GM19025 (cell line): ENCODE results near the gene HOXB6.

Experiments
- ATAC-seq: cut with Tn5 transposase; IDR thresholded peaks from one replicate; pipeline ENCODE4 v1.9.1; 2021; ENCODE audit warnings: mild to moderate bottlenecking, low read depth, moderate library complexity; ENCODE audit not compliant: unreplicated experiment

The HOXB6 gene

DNA sequence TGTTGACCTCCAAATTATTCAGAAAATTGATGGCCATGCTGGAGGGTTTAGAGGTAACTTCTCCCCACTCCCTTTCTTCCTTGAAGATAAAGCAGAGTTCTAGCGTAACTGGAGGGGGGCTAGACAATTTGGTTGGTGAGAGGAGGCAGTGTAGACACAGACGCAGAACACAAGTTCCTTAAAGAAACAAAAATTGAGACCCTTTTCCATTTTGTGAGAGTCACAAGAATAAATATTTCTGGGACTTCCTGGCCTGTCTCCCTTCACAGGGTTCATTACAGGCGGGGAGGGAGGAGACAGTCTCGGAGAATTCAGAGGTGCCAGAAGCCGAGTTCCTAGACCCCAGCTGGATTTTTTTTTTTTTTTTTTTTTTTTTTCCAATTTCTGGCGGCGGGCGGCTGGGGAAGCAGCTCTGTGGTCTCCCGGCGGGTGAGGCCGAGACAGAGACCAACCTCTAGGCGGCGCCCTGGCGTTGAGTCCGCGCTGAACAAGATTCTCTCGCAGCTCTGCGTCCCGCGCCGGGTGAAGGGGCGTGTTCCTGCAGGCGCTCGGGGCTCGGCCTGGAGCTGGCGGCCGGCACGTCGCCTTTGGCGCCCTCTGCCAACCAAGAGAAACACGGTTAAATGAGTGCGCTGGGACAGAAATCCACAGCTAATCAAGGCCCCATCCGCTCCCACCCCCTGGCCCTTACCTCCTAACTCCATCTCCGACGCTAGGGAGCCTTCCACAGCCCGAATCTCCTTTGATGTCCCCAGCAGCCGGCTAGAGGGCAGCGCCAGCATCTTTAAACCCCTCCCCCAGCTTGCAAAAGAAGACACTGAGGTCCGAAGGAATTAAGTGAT lies 31.6 kb upstream of the HOXB6 start:
- ATAC-seq: no peak

DNA sequence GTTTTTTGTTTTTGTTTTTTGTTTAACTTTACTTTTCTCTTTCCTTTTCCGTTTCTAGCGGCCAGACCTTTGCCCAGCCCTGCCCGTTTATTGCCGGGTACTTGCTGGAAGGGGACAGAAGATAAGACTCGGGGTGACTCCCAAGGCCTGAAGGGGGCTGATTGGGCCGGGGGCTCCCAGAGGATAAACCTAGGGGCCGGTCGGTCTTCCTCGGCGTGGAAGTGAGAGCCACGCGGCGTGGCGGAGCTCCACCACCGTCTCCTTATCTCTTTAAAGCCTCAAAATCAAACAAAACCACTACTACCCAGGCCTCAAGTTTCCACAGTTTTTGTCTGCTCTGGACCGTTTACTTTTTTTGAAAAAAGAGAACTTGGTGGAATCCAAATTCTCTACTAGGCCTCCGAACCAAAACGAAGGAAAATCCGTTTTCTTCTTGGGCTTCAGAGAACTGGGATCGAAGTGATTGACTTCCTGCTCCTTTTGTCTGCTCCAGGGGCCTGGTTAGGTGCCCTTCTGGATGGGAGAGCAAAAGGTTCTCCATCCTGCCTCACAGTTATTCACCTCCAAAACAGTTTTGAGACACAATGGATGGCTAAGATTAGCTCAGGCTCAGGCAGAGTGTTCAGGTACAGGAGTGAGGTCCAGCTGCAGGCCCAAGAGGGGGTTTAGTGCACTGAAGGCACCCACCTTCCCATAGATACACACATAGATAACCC lies 29.9 kb upstream of the HOXB6 start:
- no peak for ATAC-seq

DNA sequence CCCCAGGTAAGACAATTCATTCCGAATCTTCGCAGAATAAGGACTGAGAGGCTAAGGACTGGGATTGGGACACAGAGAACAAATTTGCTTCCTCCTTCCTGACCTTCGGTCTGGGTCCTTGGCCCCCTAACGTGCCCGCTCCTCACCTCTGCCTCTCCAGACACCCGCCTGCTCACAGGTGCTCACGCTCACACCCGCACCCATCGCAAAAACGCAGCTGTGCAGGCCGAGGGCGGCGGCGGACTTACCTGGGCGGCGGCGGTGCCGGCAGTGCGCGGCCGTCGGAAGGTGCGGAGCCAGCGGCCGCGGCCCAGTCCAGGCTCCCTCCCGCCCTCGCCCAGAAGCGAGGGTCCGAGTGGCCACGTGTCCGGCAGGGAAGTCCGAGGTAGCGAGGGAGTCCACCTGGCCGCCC lies 28.5 kb upstream of the HOXB6 start:
- ATAC-seq: no peak

DNA sequence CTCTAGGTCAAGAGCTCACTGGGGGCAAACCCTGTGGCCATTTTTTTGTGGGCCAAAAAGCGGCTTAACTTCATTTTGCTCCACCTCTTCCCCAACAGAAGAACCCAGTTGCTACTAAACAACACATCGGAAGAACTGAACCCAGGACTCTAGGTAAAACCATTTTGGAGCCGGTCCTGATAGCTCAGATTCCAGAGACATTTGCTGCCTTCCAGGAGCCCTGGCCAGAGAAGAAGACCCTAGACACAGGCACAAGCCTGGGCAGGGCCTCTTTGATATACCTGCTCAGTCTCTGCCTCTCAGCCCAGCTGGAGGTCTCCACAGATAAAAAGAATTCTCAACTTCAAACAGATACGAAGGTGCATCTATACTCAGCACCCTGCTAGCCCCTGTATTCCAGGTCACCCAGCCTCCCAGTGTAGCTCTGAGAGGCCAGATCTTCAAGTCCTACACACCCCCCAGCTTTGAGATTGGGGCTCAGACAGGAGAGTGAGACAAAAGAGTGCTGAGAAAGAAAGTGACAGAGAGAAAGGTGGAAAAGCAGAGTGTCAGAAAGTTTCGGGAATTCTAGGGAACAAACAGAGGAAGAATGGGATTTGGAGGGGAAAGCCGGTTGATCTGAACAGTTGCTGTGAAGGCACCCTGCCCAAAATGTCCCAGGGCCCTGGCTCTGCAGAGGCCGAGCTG lies 27.9 kb upstream of the HOXB6 start:
- no peak for ATAC-seq

DNA sequence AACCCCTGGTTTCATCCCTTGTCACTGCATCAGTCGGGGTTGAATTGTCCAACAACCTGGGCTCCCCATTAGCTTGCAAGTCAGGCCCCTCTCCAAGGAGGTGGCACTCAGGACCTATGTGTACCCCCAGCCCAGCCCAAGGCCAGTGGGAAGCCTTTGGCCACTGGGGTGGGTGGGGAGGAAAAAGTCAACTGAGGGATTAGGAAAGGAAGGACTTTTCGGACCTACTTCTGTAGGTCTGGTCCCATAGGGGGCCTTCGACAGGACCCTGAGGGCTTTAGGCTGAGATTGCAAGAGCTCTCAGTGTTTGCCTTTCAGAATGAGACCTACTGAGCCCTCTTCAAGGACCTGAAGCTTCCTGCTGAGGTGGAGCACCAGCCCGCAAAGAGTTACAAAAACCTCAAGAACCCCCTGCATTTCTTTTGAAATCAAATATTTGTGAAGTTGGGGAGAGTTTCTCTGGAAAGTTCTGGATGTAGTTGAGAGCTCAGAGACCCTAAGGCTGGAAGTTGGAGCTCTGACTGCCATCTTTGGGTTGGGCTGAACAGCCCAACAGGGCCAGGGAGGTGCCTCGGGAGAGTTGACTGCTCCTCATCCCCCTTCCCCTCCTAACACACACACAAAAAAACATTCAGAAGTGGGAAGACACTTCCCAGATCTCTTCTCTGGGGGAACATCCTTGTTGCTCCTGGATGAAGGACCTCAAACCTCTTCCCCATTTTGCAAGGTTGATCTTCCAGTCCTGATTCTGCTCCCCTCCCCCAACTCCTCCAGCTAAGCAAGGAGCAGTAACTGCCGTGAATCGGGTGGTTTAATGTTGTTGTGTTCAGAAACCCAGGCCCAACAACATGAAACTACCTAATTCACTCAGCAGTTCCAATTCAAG lies 27.1 kb upstream of the HOXB6 start:
- no peak for ATAC-seq

DNA sequence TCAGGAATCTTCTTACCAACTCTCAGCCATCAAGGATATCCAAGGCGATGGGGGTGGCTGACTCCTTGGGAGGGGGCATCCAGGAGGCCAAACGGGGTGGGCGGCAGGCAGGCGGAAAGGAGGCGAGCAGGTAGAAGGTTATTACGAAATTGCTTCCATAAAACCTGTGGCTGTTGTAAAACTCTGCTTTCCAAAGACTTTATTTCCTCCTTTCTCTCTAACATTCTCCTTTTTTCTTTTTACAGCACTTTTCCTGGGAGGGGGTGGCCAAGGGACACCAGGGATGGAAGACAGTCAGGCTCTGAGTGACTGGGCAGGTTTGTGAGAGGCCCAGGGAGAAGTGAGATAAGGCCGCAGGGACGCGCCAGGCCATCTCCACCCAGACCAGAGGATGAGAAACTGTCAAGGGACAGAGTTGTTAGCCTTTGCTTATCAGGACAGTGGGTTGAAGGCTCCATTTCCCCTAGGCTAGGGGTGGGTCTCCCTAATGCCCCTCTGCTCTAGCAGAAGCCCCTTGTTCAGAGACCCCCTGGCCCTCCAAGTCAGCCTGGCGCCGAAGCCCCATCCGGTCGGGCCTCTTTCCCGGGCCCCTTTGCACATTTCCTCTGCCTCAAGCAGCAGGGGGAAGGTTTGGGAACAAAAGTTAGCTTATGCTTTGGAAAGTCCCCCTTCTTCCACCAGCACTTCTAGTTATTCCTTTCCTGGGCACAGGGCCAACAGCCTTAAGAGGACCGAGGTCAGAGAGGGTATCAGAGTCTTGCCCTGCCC lies 26.3 kb upstream of the HOXB6 start:
- no peak for ATAC-seq

DNA sequence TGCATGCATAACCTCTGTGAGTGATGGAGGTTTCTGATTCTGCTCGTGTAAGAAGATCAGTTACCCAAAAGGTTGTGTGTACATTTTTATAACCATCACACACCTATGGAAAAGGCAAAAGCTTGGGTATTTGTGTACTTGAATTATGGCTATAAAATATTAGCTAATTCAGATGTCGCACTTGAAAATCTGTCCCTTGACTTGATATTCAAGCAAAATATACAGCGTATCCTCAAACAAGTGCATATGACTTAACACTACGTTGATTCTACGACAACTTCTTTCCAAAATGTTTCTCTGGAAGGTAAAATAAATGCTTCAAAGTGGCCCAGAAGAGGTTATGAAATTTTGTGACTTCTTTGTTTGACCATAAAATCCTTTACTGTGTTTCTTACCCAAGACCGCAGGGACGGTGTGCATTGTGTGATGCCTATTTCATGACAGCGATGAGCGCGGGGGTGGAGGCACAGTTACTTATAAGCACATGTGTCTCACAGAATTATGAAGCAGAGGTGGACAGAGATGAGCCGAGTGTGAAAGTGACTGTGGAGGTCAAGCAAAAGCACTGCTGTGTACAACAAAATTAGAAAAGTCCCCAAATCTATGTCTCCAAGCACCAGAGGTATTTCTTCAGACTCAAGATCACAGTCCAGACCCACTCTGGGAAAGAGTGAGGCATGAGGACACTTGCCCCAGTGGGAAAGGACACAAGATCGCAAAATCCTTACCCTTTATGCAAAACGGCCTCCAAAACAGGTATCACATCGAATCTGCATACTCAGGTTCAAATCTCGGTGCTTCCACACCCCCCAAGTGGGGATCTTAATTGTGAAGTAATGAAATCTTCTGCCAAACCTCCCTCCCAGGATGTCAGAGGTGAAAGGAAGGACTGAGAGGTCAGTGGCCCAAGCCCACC lies 25.5 kb upstream of the HOXB6 start:
- no peak for ATAC-seq

DNA sequence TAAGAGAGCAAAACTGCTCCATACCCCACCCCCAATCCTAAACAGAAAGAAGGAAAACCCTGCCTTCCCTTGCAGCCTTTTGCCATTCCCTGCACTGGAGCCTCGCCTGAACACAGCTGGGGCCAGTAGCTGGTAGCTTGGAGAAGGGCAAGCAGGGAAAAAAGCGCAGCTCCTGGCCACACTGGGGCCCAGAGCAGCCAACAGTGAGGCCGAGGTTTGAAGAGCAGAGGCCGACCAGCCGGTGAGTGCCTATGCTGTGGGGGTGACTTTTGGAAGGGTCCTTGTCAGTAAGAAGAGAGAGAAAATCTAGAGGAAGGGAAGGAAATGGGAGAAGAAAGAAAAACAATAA lies 24.6 kb upstream of the HOXB6 start:
- ATAC-seq: no peak

DNA sequence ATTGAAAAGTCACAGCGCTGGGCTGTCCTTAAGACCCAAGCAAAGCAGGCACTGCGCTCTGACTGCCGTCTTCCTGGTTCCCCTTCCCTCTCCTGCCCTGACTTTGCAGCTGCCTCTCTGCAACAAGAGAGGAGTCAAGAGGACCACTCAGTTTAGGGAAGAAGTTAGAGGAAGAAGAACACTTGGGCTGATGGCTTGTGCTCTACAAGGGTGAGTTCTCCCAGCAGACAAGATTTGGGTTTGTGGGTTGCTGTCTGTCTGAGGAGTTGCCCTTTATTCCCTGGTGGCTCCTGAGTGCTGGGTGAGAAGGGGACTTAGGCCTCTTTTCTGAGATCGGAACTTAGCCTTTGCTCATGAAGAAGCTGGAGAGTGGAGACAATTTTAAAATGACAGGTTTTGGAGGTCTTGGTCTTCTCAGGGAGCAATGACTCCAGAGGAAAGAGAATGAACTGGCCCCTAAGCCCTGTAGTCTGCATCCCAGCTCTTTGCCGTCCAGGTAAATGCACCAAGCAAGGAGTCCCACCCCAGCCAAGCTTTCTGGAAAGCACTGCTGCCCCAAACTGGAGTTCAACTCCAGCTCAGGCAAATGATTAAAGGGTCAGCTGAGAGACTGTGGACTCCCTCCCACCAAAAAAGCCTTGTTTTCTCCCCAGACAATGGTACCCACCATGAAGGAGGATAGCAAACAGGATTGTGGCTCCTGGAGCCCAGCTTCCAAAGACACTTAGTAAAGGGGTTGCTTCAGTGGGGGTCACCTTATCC lies 24.0 kb upstream of the HOXB6 start:
- ATAC-seq: no peak

DNA sequence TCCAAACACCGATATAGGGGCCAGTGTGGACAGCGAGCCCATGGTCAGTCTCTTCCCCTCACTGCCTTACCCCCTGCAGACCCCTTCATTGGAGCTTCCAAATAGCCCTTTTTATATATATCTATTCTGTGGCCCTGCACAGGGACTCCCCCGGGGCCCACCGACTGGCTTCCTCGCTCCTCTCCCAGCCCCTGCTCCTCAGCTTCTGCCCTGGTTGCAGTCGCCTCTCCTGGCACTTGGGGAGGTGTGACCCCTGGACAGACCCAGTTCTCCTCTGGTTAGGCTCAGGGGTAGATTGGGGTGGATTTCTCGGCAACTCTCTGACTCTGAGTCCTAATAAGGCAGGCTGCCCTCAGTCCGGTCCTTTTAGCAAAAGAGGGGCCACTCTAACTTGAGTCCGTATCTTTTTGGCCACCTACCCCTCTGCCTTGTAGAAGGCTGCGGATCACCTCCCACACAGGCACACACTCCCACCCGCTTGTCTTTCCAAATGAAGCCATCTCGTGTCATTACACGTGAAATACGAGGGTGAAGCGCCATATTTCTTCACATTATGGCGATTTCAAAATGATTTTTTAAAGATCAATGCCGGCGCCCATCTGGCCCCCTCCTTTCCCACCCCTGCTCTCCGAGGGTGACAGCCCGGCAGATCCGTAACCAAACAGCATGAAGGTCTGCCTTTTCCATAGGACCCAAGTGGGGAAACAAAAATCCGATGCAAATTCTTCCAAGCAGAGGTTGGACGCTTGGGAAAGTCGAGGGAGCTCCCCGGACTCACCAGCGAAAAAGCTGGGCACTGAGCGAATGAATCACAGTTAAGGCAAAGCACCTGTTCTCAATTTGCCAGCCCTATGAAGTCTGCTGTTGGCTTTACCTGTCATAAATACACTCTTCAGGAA lies 23.1 kb upstream of the HOXB6 start:
- ATAC-seq: no peak

DNA sequence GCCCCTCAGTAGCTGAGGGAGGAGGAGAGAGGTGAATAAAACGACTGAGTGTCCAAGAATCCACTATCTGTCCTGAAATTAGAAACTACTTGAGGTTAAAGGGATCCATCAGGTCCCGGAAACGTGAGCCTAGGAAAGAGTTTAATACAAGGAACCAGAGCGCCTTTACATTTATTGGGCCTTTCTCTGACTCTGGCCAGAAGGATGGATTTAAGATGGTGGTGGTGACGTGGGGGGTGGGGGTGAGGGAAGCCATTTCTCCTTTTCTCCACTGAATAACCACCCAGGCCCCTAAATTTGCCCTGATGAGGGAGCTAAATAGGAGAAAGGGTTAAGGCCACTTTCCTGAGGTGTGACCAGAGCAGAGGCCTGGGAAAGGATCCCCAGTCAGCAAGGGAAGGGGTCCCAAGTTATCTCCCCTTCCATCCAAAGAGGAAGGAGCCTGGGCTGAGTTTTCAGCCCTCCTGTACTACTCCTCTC lies 22.4 kb upstream of the HOXB6 start:
- no peak for ATAC-seq

DNA sequence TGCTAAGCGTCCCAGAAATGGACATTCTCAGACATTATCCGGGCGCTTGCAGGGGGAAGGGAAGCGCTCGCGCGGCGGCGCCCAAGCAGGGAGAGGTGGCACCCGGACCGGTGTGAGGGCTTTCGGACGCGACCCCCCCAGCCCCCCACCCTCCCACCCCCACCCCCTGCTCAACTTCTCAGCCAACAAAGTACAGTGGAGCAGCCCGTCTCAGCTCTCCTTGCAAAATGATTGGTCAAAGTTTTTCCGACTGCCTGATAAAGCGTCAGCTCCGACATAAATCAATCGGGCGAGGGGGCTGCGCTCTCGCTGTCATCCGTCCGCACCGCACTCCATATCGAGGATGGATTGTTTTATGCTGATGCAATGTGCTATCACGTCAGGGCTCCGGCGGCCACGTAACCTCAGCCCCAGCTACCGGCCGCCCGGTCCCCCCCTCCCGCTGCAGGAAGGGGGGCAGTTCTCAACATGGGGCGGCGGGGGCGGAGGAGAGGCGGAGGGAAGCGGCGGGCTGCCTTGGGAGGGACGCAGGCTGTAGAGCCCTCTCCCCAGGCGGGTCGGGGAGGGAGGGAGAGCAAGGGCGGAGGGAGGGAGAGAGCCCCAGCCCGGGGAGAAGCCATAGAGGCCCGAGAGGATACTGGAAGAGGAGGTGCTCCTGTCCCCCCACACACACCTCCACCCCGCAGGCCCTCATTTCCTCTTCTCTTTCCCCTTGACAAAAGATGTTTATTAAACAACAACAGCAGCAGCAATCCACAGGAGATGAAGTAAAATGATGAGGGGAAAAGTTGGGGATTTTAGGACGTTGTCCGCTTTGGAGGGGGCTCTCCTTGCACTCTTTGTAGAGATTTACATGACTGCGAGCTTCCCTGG lies 21.7 kb upstream of the HOXB6 start, which contains the start of gene HOXB9:
TSS of gene HOXB9 (minus strand) at position 114 of the 873 bp plus-strand sequence. CDS start at position 25, 89 bp downstream.
- ATAC-seq: no peak

DNA sequence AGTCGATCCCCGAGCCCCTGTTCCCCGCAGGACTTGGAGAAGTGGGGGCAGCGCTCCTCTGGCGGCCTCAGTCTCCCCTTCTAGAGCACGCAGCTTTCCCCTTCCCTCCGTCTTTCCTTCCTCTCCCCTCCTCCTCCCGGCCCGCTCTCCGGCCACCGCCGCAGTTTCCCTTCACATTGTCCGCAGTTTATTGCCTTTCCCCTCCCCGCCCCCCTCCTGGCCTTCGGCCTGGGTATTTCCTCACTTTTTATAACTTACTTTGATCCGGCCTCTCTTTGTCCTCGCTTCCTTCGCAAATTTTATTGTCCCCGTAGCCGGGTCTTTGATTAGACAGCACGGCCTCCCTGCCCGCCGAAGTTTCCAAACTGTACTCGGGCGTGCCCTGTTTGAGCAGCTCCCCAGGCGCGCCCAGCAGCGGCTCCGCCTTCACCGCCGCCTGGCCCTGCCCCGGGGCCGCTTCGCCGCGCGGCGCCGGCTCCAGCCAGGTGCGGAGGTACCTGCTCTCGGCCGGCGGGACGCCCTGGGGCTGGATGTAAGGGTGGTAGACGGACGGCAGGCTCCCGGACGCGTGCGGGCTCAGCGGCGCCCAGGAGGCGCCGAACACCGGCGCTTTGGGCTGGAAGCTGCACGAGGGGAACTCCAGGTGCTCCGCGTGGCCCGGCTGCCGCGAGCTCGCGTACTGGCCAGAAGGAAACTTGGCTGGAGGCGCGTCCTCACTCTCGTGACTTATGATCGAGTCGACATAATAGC lies 20.9 kb upstream of the HOXB6 start:
- ATAC-seq: no peak

DNA sequence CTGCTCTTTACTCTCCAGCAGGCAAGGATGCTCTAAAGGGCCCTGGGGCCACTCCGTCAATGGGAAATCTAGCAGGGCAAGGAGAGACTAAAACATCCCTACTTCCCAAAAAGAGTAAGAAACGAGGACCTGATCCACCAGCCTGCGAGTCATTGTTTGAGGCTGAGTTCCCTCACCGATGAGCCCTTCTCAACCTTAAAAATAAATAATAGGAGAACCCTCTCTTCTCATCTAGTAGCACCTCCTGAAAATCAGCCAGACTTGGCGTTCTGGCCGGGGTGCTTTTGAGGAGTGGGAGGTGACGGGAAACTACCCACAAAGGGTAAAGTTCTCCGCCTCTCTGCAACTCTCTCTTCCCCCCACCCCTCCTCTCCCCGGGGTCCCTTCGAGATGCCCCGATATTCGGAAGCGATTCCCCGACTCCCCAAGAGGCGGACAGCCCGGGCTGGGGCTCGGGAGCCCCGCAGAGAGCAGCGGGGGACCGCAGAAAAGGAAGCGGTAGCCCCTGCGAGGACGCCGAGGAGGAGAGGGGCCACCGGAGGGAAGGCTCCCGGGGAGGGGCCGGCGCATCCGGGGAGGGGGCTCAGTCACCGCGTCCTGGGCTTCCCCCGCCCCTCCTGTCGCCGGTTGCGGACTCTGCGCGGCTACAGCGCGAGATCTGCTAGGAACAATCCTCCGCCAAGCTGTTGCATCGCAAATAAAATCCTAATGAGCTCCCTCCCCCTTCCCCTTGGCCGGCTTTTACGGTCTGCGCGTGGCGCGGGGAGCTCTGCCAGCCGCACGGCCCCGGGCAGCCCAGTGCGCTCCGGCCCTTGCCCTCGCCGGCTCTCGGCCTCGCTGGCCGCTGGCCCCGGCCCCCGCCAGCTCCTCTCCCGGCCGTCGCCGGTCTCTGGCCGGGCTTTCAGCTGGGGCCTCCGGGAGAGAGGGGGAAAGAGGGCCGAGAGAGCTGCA lies 20.0 kb upstream of the HOXB6 start:
- ATAC-seq: no peak
